SKM-1 treated with dmso at 0.1 percent for 144 hours (cell line): ENCODE measurements around the gene PPIP5K2.
"Not testable (repeated sequence)": the region's sequence is repeated elsewhere in the genome, so short reads cannot be mapped to it uniquely, and the experiment has no call there.

Experiments
- DNase-seq: peaks from one replicate; lab custom pipeline; 2025; ENCODE audit not compliant: unreplicated experiment; lab: John Stamatoyannopoulos, UW

The PPIP5K2 gene

DNA sequence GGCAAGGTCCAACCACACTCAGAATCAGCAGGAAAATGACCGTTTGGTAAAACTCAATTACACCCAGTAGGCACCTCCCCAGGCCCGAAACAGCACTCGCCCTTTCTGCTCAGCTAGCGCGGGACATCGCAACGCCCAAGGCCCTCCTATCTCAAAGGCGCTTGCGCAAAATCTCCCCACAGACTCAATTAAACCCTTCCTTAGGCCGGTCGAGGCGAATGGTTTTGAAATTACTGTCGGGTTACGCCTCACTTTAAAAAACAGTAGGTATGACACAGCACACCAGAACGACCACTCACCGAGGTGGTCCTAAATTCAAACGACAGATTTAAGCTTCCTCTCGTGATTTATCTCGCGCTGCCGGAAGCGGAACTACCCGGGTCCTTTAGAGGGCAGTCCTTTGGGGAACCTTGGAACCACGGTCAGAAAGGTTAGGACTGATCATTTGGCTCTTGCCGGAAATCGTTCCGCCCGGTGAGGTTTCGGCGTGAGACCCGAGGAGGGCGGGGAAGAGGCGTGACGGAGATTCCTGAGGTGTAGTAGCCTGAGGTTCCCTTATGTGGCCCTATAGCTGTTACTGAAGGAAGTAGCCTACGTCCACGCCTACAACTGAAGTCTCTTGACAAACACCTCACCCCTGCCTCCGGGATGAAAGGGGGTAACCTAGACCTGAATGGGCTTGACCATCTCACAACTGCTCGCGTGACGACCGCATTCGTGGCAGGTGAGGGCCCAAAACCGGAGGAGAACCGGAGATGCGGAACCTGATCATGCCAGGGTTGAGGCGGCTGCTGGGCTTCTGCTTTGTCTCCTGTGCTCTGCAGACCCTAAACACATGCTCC, at the start of gene PPIP5K2, which contains the start of gene GIN1:
Gene PPIP5K2, plus strand, starts transcription at position 537 of the 842 bp plus-strand sequence. CDS start 9,289 bp downstream, outside the sequence.
Gene GIN1, minus strand, starts transcription at position 374 of the 842 bp plus-strand sequence. CDS start 11,431 bp downstream, outside the sequence.
- DNase-seq: peak; percentile 99

DNA sequence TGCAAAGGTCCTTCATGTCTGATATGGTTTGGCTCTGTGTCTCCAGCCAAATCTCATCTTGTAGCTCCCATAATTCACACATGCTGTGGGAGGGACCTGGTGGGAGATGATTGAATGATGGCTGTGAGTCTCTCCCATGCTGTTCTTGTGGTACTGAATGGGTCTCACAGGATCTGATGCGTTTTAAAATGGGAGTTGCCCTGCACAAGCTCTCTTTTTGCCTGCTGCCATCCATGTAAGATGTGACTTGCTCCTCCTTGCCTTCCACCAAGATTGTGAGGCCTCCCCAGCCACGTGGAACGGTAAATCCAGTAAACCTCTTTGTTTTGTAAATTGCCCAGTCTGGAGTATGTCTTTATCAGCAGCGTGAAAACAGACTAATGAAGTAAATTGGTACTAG, 46.6 kb upstream of the PPIP5K2 start:
- DNase-seq: not testable (repeated sequence)

GRCh38 chr5:103075442-103075841, 44.7 kb upstream of the PPIP5K2 start:
- DNase-seq: no peak

DNA sequence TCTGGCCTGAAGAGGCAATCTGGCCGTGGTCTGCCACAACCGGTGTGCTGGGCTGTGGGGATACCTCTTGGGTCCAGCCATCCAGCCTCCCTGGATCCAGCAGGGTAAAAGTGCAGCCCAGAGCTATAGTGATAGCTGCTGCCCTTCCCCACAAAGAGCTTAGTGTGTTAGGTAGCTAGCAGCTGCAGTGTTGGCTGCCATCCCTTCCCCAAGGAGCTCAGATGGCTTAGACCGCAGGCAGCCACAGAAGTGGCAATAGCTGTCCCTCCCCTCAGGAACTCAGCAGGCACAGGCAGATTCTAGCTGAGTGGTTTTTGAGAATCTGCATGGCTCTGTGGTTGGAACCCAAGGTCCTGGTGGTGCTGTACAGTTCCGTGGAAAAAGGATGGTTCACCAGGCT, 40.3 kb upstream of the PPIP5K2 start:
- no peak for DNase-seq

DNA sequence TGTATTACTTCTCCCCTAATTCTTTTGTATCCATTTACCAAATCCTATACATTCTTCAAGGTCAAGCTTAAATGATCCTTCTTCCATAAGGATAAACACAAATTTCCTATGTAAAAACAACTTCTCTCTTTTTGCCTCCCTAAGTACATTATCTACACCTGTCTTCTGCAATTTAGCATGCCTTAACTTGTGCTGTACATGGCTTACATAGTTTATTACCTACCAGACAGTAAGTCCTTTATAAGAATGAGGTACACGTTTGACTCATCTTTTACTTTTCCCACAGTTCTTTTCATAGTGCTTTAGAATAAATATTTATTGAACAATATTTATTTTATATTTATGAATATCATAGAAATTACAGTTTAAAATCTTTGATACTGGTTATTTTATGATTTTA, 33.6 kb upstream of the PPIP5K2 start:
- no peak for DNase-seq

GRCh38 chr5:103089272-103089671, 30.8 kb upstream of the PPIP5K2 start:
- no peak for DNase-seq

- no peak for DNase-seq
Observed at GRCh38 chr5:103090791-103091190, 29.3 kb upstream of the PPIP5K2 start.

- DNase-seq: no peak
Observed at GRCh38 chr5:103092676-103093075, 27.4 kb upstream of the PPIP5K2 start.

DNA sequence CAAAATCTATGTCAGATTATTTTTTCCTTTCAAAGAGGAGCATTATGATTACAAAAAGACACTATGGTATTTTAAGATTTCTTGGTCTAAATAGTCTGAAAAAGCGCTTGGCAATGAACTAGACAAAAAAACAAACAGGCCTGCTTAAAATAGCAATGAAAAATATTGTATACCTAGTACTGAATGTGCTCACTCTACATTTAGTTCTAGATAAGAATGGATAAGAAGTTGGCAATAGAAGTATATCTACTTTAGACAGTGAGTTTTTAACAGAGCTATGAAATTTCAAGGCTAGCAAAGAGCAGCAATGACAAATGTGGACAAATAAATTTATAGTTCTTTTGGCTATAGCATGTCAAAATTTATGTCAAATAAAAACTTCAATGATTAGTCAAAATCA, 26.4 kb upstream of the PPIP5K2 start:
- no peak for DNase-seq

- no peak for DNase-seq
Observed at GRCh38 chr5:103094737-103095136, 25.4 kb upstream of the PPIP5K2 start.

- no peak for DNase-seq
Observed at GRCh38 chr5:103098993-103099392, 21.1 kb upstream of the PPIP5K2 start.

DNA sequence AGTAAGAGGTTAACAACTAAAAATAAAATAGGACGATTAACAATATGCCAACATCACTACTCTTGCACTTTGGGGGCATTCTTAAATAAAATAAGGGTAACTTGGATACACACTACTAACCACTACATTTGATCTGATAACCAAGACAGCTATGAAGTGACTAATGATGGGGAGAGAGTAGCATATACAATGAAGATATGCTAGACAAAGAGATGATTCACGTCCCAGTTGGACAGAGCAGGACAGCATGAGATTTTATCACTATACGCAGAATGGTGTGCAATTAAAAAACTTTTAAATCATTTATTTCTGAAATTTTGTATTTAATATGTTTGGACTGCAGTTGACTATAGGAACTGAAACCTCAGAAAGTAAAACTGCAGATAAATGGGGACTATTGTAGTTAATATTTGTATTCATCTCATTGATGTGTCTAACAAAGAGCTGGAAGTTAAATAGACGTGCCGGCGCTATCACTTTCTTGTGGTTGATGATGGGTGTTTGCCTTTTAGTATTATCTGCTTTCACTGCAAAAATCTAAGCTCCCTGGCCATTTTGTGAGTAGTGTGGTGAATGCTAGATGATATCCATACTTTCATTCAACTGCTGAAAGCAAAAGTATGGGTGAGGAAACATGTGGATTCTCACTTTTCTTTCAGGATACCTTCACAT, 18.9 kb upstream of the PPIP5K2 start:
- no peak for DNase-seq

DNA sequence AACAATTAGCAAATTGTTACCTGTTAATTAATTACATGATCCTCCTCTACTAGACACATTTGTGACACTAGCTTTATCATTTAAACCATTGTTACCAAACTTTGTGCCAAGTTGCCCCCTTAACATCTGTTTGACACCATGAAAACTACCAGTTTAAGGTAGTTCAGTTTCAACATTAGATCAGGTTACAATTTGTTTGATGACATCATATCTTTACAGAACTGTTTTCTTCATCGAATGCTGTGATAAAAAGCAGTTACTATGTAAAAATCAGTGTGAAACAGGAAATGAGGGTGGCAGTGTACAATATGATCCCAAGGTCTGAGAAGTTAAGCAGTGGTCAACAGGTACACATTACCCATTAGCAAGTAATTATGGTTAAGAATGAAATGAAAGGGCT, 17.9 kb upstream of the PPIP5K2 start:
- DNase-seq: no peak

DNA sequence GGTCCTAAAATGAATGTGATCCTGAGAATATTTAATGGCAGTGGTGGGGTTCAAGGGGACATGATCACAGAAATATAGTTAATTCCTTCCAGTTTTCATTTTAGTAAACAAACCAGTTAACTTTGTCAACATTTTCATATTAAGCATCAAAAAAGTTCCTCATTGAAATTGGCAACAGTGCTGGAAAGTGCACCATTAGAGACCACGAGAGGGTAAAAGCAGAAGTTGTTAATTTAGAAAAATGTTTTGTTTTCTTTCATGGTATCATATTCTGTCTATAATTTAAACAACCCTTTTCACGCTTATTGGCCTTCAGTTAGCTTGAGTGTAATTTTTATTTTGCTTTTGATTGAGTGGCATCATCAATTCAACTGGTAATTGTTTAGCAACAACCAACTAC, 12.0 kb upstream of the PPIP5K2 start:
- DNase-seq: no peak

DNA sequence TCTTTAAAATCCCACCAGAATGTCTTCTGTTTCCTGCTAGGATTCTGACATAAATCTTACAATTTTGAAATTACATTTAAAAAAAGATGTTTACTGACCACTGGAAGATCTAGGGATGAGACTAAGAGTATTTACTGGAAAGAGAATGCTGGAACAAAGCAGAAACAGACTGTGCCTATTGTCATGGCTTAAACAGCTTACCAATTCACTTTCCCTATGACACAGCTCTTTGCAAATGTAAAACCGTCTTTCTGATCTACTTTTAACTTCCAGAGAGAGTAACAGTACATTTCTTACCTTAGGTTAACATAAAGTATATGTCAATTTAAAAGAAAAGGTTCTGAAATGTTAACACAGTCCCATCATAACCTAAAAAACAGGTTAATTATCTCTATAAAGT, 10.8 kb upstream of the PPIP5K2 start:
- no peak for DNase-seq

- no peak for DNase-seq
Observed at GRCh38 chr5:103110403-103110802, 9.7 kb upstream of the PPIP5K2 start.

DNA sequence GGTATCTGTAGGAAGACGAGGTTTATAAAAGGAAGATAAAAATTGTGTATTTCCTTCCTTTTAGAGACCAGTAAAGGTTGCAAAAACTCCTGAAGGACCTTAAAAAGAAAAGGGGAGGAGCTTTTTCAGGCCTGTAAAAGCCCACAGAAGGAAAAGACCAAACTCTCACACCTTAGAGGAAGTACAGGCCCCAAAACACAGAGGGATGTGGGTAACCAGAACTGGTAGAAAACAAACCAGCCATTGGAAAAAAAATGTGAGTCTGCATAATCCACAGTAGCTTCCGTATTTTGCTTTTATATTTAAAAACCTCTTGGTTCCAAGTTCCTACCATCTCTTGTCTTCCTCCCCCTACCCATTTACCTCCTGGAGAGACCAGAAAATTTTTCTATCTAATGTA, 8.6 kb upstream of the PPIP5K2 start:
- peak; percentile 69 for DNase-seq

DNA sequence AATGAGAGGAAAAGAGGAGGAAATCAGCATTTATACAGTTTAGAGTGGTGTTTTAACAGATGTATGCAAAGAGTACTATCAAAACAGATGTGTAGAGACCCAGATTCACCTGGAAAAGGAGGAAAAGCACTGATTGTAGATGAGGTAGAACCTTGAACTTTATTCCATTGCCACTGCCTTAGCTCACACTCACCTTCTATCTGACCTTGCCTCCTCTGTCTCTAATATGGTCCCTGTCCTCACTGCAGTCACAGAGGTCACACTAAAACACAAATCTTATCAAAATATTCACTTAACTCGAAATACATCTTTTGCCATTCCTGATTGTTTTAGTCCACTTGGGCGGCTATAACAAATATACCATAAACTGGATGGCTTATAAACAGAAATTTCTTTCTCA, 7.2 kb upstream of the PPIP5K2 start:
- DNase-seq: no peak

DNA sequence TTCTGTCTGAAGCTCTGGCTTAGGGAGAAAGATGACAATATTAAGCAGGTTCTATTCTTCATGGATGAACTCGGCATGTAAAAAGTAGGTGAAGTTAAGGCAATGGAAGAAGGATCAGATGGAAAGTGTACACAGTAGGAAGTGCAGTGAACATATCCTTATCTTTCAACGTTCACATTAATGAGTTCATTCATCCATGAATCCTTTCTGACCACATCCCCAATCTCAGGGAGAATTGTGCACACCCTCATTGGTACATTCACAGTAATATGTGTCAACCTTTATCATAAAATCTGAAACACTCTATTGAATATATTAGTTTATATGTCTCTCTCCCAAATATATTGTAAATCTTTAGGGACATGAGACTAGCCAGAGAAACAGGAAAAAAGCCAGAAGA, 5.7 kb upstream of the PPIP5K2 start:
- DNase-seq: peak; percentile 38

GRCh38 chr5:103117471-103117991, 2.6 kb upstream of the PPIP5K2 start:
- no peak for DNase-seq

- DNase-seq: no peak
Observed at GRCh38 chr5:103119070-103119764, 884 bp upstream of the PPIP5K2 start.
